KOPT-K1 (cell line): Measurements from ENCODE around the gene APBA1.

Source experiments
- H3K27ac ChIP-seq: fragments of 200-600 bp; sonication (generic); 2 replicates; pipeline ENCODE4 v1.5.1; 2016; ENCODE audit warnings: antibody characterized with exemption, mild to moderate bottlenecking, low read depth, low read length; ENCODE audit not compliant: poor library complexity, severe bottlenecking
- H3K36me3 ChIP-seq: fragments of 200-600 bp; sonication (generic); 2 replicates; pipeline ENCODE4 v1.5.1; 2017; ENCODE audit warnings: antibody characterized with exemption, mild to moderate bottlenecking, low read length, moderate library complexity; ENCODE audit not compliant: insufficient read depth
- H3K9me3 ChIP-seq: fragments of 200-600 bp; sonication (generic); 2 replicates; pipeline ENCODE4 v1.5.1; 2017; ENCODE audit warnings: antibody characterized with exemption, low read length, mild to moderate bottlenecking; ENCODE audit not compliant: insufficient read depth, poor library complexity, severe bottlenecking

The APBA1 gene

GRCh38 chr9:69554945-69555344 lies 117.2 kb downstream of the APBA1 start:
- Histone ChIP-seq H3K9me3 (no peaks in the 10 kb centered on the region), H3K36me3 (no peaks in the 10 kb centered on the region), H3K27ac (no peak overlapping the region)

- H3K9me3 ChIP-seq, result no peaks in the 10 kb centered on the region
- H3K36me3 ChIP-seq, result no peaks in the 10 kb centered on the region
- H3K27ac ChIP-seq, result no peak overlapping the region
Observed at GRCh38 chr9:69549310-69550202, 122.6 kb downstream of the APBA1 start.

- Histone ChIP-seq H3K9me3 (no peaks in the 10 kb centered on the region), H3K27ac (no peak overlapping the region), H3K36me3 (no peaks in the 10 kb centered on the region)
Observed at GRCh38 chr9:69548681-69549080, 123.5 kb downstream of the APBA1 start.

- H3K27ac ChIP-seq, result no peak overlapping the region
- H3K36me3 ChIP-seq, result no peaks in the 10 kb centered on the region
- H3K9me3 ChIP-seq, result no peaks in the 10 kb centered on the region
Observed at GRCh38 chr9:69546265-69546664, 125.9 kb downstream of the APBA1 start.

- no peaks in the 10 kb centered on the region for H3K36me3 ChIP-seq
- H3K9me3 ChIP-seq, result no peaks in the 10 kb centered on the region
- no peak overlapping the region for H3K27ac ChIP-seq
Observed at GRCh38 chr9:69542942-69543704, 129.0 kb downstream of the APBA1 start.

- no peak overlapping the region for H3K27ac ChIP-seq
Observed at GRCh38 chr9:69542058-69542457, 130.1 kb downstream of the APBA1 start.

GRCh38 chr9:69535911-69536310 lies 136.3 kb downstream of the APBA1 start:
- Histone ChIP-seq H3K27ac (no peak overlapping the region), H3K36me3 (no peaks in the 10 kb centered on the region), H3K9me3 (no peaks in the 10 kb centered on the region)

More at GRCh38 chr9:69542058-69542457, 130.1 kb downstream of the APBA1 start:
- H3K36me3 ChIP-seq, result no peaks in the 10 kb centered on the region
- H3K9me3 ChIP-seq, result no peaks in the 10 kb centered on the region

GRCh38 chr9:69535286-69535832 lies 136.8 kb downstream of the APBA1 start:
- H3K36me3 ChIP-seq, result no peaks in the 10 kb centered on the region
- no peak overlapping the region for H3K27ac ChIP-seq
- no peaks in the 10 kb centered on the region for H3K9me3 ChIP-seq

- Histone ChIP-seq H3K27ac (no peak overlapping the region), H3K9me3 (no peaks in the 10 kb centered on the region), H3K36me3 (no peaks in the 10 kb centered on the region)
Observed at GRCh38 chr9:69532396-69532795, 139.8 kb downstream of the APBA1 start.

- no peak overlapping the region for H3K27ac ChIP-seq
Observed at GRCh38 chr9:69527454-69527853, 144.7 kb downstream of the APBA1 start.

GRCh38 chr9:69526699-69527098 lies 145.5 kb downstream of the APBA1 start:
- Histone ChIP-seq H3K27ac (no peak overlapping the region), H3K9me3 (no peaks in the 10 kb centered on the region), H3K36me3 (no peaks in the 10 kb centered on the region)

More at GRCh38 chr9:69527454-69527853, 144.7 kb downstream of the APBA1 start:
- H3K9me3 ChIP-seq, result no peaks in the 10 kb centered on the region
- no peaks in the 10 kb centered on the region for H3K36me3 ChIP-seq

GRCh38 chr9:69519470-69520240 lies 152.5 kb downstream of the APBA1 start:
- Histone ChIP-seq H3K9me3 (no peaks in the 10 kb centered on the region), H3K27ac (no peak overlapping the region), H3K36me3 (no peaks in the 10 kb centered on the region)

- Histone ChIP-seq H3K9me3 (no peaks in the 10 kb centered on the region), H3K27ac (no peak overlapping the region), H3K36me3 (no peaks in the 10 kb centered on the region)
Observed at GRCh38 chr9:69516353-69517322, 155.5 kb downstream of the APBA1 start.

- H3K9me3 ChIP-seq, result no peaks in the 10 kb centered on the region
- H3K27ac ChIP-seq, result no peak overlapping the region
- H3K36me3 ChIP-seq, result no peaks in the 10 kb centered on the region
Observed at GRCh38 chr9:69515810-69516209, 156.4 kb downstream of the APBA1 start.
